Fibroblast of lung (primary cell): ENCODE results near the gene PLD1. TPM values are rescaled to one million over a fixed set of nuclear protein-coding genes. Genes with fewer than 3 reads are reported as not detected.

Source experiments
- DNase-seq, 2 donors: peaks; one replicate each; pipeline versions ENCODE4 v3.0.0 to v3.0.0-alpha.2; 2010; ENCODE audit warnings: low read depth in 2 of 2
- H2AFZ ChIP-seq: 2 replicates; pipeline ENCODE4 v1.5.1; 2012; ENCODE audit warnings: low read length, control low read depth, inconsistent platforms
- H3K27ac ChIP-seq: 2 replicates; pipeline ENCODE4 v1.5.1; 2011; ENCODE audit warnings: low read length, control low read depth; ENCODE audit not compliant: insufficient read depth
- H3K27me3 ChIP-seq: 2 replicates; pipeline ENCODE4 v1.5.1; 2011; ENCODE audit warnings: mild to moderate bottlenecking, low read length; ENCODE audit not compliant: control insufficient read depth, insufficient read depth
- H3K36me3 ChIP-seq: 2 replicates; pipeline ENCODE4 v1.5.1; 2011; ENCODE audit warnings: low read length; ENCODE audit not compliant: control insufficient read depth, insufficient read depth
- H3K4me1 ChIP-seq: 2 replicates; pipeline ENCODE4 v1.5.1; 2011; ENCODE audit warnings: low read length; ENCODE audit not compliant: control insufficient read depth, insufficient read depth; ENCODE audit errors: extremely low read depth
- H3K4me2 ChIP-seq: 2 replicates; pipeline ENCODE4 v1.5.1; 2011; ENCODE audit warnings: low read length, control low read depth; ENCODE audit not compliant: insufficient read depth; ENCODE audit errors: extremely low read depth
- H3K4me3 ChIP-seq, 4 experiments: fragments of 200-600 bp in 1 of 4; sonication (generic) in 1 of 4; replicated peaks in 1 of 4; 2 replicates each; pipeline ENCODE4 v1.5.1; 2011 to 2016; ENCODE audit warnings: low read length in 4 of 4, low read depth in 3 of 4, mild to moderate bottlenecking in 3 of 4, control low read depth in 2 of 4, inconsistent platforms in 1 of 4, mixed read lengths in 1 of 4; ENCODE audit not compliant: insufficient read depth in 1 of 4; ENCODE audit errors: control extremely low read depth in 1 of 4
- H3K79me2 ChIP-seq: 2 replicates; pipeline ENCODE4 v1.5.1; 2012; ENCODE audit warnings: mild to moderate bottlenecking, low read length, inconsistent platforms; ENCODE audit not compliant: control insufficient read depth, insufficient read depth
- H3K9ac ChIP-seq: 2 replicates; pipeline ENCODE4 v1.5.1; 2011; ENCODE audit warnings: mild to moderate bottlenecking, low read length, control low read depth; ENCODE audit not compliant: insufficient read depth
- H3K9me3 ChIP-seq: 2 replicates; pipeline ENCODE4 v1.5.1; 2012; ENCODE audit warnings: low read depth, low read length; ENCODE audit not compliant: control insufficient read depth, insufficient read depth
- H4K20me1 ChIP-seq: 2 replicates; pipeline ENCODE4 v1.5.1; 2011; ENCODE audit warnings: low read length; ENCODE audit not compliant: control insufficient read depth, insufficient read depth; ENCODE audit errors: extremely low read depth
- EZH2 ChIP-seq: IDR thresholded peaks from 2 replicates; pipeline ENCODE4 v1.5.1; 2012; ENCODE audit warnings: low read length, control low read depth, mild to moderate bottlenecking; ENCODE audit errors: missing control alignments
- polyA plus RNA-seq, 2 donors: library from polyadenylated mRNA; depleted of rRNA in 1 of 2; stranded (reverse) in 1 of 2; unstranded in 1 of 2; fragments of >200 nt; gene quantifications; 2 replicates each; pipeline ENCODE4 v1.2.1, GENCODE V29; 2011 to 2012; ENCODE audit warnings: missing spikeins in 1 of 2
- total RNA-seq: library from RNA; depleted of rRNA; stranded (reverse); fragments of >200 nt; gene quantifications from 2 replicates; pipeline ENCODE4 v1.2.1, GENCODE V29; 2014
- TF ChIP-seq, protein P1 (sequence below), 2 donors: IDR thresholded peaks in 1 of 2; conservative IDR thresholded peaks in 1 of 2; 1 replicate in 1 of 2; 2 replicates in 1 of 2; pipeline ENCODE4 v1.5.1; 2011 to 2012; ENCODE audit warnings: low read length in 2 of 2, control low read depth in 1 of 2, inconsistent platforms in 1 of 2, low read depth in 1 of 2, mild to moderate bottlenecking in 1 of 2

The PLD1 gene
- total and polyA plus RNA-seq, 2 donors (not counting 1 experiment from before 2014, with no cell fraction given), result 10.8 to 18.8 TPM

DNA sequence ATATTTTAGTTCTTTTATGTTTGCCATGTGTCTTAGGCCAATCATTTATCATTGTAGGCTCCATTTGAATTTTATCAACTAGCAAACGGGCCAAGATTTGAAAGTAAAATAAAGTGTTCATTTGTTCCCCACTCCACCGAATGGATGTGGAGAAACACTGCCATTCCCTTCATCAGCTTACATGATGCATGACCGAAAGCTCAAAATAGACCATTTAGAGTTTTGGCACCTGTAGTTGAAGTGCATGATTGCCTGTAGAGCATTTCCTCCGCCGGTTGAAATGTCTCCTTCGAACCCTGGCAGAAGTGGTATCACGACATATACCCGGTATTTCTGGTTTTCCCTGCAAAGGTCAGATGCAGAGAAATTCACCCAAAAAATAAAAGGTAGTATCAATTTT lies 165.6 kb downstream of the PLD1 start:
- H3K79me2 ChIP-seq, result no peaks in the 10 kb centered on the region
- TF ChIP-seq, protein P1, sequence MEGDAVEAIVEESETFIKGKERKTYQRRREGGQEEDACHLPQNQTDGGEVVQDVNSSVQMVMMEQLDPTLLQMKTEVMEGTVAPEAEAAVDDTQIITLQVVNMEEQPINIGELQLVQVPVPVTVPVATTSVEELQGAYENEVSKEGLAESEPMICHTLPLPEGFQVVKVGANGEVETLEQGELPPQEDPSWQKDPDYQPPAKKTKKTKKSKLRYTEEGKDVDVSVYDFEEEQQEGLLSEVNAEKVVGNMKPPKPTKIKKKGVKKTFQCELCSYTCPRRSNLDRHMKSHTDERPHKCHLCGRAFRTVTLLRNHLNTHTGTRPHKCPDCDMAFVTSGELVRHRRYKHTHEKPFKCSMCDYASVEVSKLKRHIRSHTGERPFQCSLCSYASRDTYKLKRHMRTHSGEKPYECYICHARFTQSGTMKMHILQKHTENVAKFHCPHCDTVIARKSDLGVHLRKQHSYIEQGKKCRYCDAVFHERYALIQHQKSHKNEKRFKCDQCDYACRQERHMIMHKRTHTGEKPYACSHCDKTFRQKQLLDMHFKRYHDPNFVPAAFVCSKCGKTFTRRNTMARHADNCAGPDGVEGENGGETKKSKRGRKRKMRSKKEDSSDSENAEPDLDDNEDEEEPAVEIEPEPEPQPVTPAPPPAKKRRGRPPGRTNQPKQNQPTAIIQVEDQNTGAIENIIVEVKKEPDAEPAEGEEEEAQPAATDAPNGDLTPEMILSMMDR (conservative IDR thresholded peaks at IDR 0.05 in 1 of 2, IDR thresholded peaks at IDR 0.05 in 1 of 2; ENCODE audit: low read depth in 1 of 2, low read length in 2 of 2), result no peak
- no peak for TF ChIP-seq EZH2
- no peak overlapping the region for H3K4me3 ChIP-seq
- no peak for DNase-seq
- H3K9me3 ChIP-seq, result no peaks in the 10 kb centered on the region
- no peak overlapping the region for H3K9ac ChIP-seq
- no peaks in the 10 kb centered on the region for H4K20me1 ChIP-seq
- H3K27ac ChIP-seq, result no peak overlapping the region
- no peaks in the 10 kb centered on the region for H3K36me3 ChIP-seq
- H3K27me3 ChIP-seq, result no peaks in the 10 kb centered on the region
- no peak overlapping the region for H2AFZ ChIP-seq
- no peaks in the 10 kb centered on the region for H3K4me1 ChIP-seq
- no peak overlapping the region for H3K4me2 ChIP-seq

DNA sequence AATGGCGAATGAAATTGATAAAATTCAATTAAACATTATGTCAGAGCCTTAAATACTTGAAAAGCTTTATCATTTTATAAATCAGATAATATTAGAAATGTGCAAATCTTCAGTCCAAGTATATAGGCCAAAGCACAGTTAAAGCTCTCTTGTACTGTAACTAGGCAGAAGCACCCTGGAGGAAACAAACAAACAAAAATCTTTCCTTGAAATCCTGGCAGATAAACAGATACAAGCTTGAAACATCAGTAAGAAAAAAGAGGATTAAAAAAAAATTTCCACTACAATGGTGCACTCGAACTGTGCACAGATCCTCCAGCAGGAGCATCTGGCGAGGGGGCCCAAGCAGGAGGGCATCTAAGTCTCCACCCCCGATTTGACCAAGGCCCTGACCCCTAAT lies 166.6 kb downstream of the PLD1 start:
- no peaks in the 10 kb centered on the region for H4K20me1 ChIP-seq
- H3K27me3 ChIP-seq, result no peaks in the 10 kb centered on the region
- TF ChIP-seq, protein P1 (conservative IDR thresholded peaks at IDR 0.05 in 1 of 2, IDR thresholded peaks at IDR 0.05 in 1 of 2; ENCODE audit: low read depth in 1 of 2, low read length in 2 of 2), result no peak
- TF ChIP-seq EZH2, result no peak
- no peak overlapping the region for H2AFZ ChIP-seq
- no peaks in the 10 kb centered on the region for H3K4me1 ChIP-seq
- no peak overlapping the region for H3K4me2 ChIP-seq
- no peaks in the 10 kb centered on the region for H3K36me3 ChIP-seq
- no peak for DNase-seq
- H3K79me2 ChIP-seq, result no peaks in the 10 kb centered on the region
- no peaks in the 10 kb centered on the region for H3K9me3 ChIP-seq
- H3K27ac ChIP-seq, result no peak overlapping the region
- no peak overlapping the region for H3K4me3 ChIP-seq
- H3K9ac ChIP-seq, result no peak overlapping the region

DNA sequence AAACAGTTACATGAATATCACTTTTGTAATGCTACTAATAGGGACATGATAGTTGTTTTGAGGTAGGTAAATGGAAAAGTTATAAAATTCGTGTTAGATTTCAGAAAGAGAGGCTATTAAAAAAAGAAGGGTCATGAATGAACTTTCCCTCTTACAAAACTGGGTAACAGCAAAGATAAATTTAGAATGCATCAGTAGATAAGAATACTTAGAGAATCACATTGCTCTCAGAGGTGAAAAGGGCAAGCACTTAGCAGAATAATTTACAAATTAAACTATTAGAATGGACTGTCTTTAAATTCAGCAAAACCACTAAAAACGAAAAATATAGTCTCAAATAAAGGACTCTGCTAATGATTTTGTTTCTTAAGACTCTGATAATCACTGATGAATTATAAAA lies 167.2 kb downstream of the PLD1 start:
- no peaks in the 10 kb centered on the region for H3K79me2 ChIP-seq
- no peak for DNase-seq

More for the DNA sequence above, 167.2 kb downstream of the PLD1 start:
- H3K9ac ChIP-seq, result no peak overlapping the region
- H4K20me1 ChIP-seq, result no peaks in the 10 kb centered on the region
- no peak overlapping the region for H3K4me2 ChIP-seq
- no peaks in the 10 kb centered on the region for H3K9me3 ChIP-seq
- TF ChIP-seq, protein P1 (conservative IDR thresholded peaks at IDR 0.05 in 1 of 2, IDR thresholded peaks at IDR 0.05 in 1 of 2; ENCODE audit: low read depth in 1 of 2, low read length in 2 of 2), result no peak
- no peak for TF ChIP-seq EZH2
- H3K4me3 ChIP-seq, result no peak overlapping the region
- H3K27ac ChIP-seq, result no peak overlapping the region
- H2AFZ ChIP-seq, result no peak overlapping the region
- no peaks in the 10 kb centered on the region for H3K36me3 ChIP-seq
- H3K4me1 ChIP-seq, result no peaks in the 10 kb centered on the region
- H3K27me3 ChIP-seq, result no peaks in the 10 kb centered on the region
